ENCODE measurements around the gene KHDC4.

DNA sequence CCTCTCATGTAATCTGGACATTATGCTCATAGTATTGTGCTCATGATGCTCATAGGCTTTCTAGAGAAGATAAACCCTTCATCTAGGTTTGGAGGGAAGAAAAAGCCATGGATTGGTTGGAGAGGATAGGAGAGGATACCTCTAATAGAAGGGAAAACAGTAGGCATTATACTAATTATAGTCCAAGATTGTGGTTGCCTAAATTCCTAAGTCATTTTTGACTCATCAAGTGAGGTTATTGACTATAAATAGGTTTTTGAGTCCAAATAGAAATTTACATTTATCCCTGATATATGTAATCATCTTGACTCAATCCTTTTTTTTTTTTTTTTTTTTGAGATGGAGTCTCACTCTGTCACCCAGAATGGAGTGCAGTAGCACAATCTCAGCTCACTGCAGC, 69.8 kb downstream of the KHDC4 start:
- TF ChIP-seq EZH2 (IDR thresholded peaks at IDR 0.05; ENCODE audit: borderline replicate concordance, insufficient read depth, low read length, poor library complexity, severe bottlenecking) (no peak), EP300 (conservative IDR thresholded peaks at IDR 0.05; ENCODE audit: poor library complexity, severe bottlenecking) (no peak), SMC3 (conservative IDR thresholded peaks at IDR 0.05; ENCODE audit: poor library complexity) (no peak), POLR2AphosphoS5 (IDR thresholded peaks at IDR 0.05) (no peak)
- TF ChIP-seq, protein P1, sequence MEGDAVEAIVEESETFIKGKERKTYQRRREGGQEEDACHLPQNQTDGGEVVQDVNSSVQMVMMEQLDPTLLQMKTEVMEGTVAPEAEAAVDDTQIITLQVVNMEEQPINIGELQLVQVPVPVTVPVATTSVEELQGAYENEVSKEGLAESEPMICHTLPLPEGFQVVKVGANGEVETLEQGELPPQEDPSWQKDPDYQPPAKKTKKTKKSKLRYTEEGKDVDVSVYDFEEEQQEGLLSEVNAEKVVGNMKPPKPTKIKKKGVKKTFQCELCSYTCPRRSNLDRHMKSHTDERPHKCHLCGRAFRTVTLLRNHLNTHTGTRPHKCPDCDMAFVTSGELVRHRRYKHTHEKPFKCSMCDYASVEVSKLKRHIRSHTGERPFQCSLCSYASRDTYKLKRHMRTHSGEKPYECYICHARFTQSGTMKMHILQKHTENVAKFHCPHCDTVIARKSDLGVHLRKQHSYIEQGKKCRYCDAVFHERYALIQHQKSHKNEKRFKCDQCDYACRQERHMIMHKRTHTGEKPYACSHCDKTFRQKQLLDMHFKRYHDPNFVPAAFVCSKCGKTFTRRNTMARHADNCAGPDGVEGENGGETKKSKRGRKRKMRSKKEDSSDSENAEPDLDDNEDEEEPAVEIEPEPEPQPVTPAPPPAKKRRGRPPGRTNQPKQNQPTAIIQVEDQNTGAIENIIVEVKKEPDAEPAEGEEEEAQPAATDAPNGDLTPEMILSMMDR (IDR thresholded peaks at IDR 0.05; ENCODE audit: poor library complexity, severe bottlenecking) = no peak

All from neural cell (in vitro differentiated cells).